DOHH2 (cell line): ENCODE results near the gene SERPINH1.

Experiments
- H3F3A ChIP-seq: fragments of 200-600 bp; sonication (generic), shearing (Covaris generic); 2 replicates; pipeline ENCODE4 v1.6.0; 2016; ENCODE audit warnings: antibody characterized with exemption, mild to moderate bottlenecking; ENCODE audit not compliant: control insufficient read depth, insufficient read depth
- H3K27ac ChIP-seq: fragments of 200-600 bp; sonication (generic); 2 replicates; pipeline ENCODE4 v1.5.1; 2014; ENCODE audit warnings: low read depth, mild to moderate bottlenecking, low read length, moderate library complexity
- H3K27me3 ChIP-seq: fragments of 200-600 bp; sonication (generic); 2 replicates; pipeline ENCODE4 v1.6.1; 2014; ENCODE audit warnings: mild to moderate bottlenecking, low read length, mixed read lengths; ENCODE audit not compliant: control insufficient read depth
- H3K36me3 ChIP-seq: fragments of 200-600 bp; sonication (generic); 2 replicates; pipeline ENCODE4 v1.6.1; 2014; ENCODE audit warnings: mild to moderate bottlenecking, low read length, moderate library complexity, mixed read lengths; ENCODE audit not compliant: control insufficient read depth
- H3K4me1 ChIP-seq: fragments of 200-600 bp; sonication (generic); 2 replicates; pipeline ENCODE4 v1.6.1; 2014; ENCODE audit warnings: mild to moderate bottlenecking, low read length, mixed read lengths; ENCODE audit not compliant: control insufficient read depth
- H3K4me2 ChIP-seq: fragments of 200-600 bp; sonication (generic); 2 replicates; pipeline ENCODE4 v1.6.0; 2014; ENCODE audit warnings: mild to moderate bottlenecking, low read length, moderate library complexity
- H3K4me3 ChIP-seq: fragments of 200-600 bp; sonication (generic); 2 replicates; pipeline ENCODE4 v1.5.1; 2014; ENCODE audit warnings: mild to moderate bottlenecking, low read length, mixed read lengths
- H3K79me2 ChIP-seq: fragments of 200-600 bp; sonication (generic); 2 replicates; pipeline ENCODE4 v1.6.1; 2014; ENCODE audit warnings: mild to moderate bottlenecking, low read length, mixed read lengths; ENCODE audit not compliant: control insufficient read depth
- H3K9me2 ChIP-seq: fragments of 200-600 bp; sonication (generic); replicated peaks from 2 replicates; pipeline ENCODE4 v1.6.1; 2014; ENCODE audit warnings: mild to moderate bottlenecking, low read length, mixed read lengths; ENCODE audit not compliant: control insufficient read depth
- H3K9me3 ChIP-seq: fragments of 200-600 bp; sonication (generic); 2 replicates; pipeline ENCODE4 v1.6.1; 2014; ENCODE audit warnings: antibody characterized with exemption, low read length, mixed read lengths; ENCODE audit not compliant: control insufficient read depth, insufficient read depth
- H4K20me1 ChIP-seq: fragments of 200-600 bp; sonication (generic); 2 replicates; pipeline ENCODE4 v1.6.0; 2014; ENCODE audit warnings: low read depth, mild to moderate bottlenecking, antibody characterized with exemption, low read length, moderate library complexity; ENCODE audit not compliant: control insufficient read depth, insufficient read depth
- EZH2phosphoT487 ChIP-seq: fragments of 200-600 bp; sonication (generic); IDR thresholded peaks from 2 replicates; pipeline ENCODE4 v1.6.1; 2017; ENCODE audit warnings: borderline replicate concordance, mild to moderate bottlenecking, antibody characterized with exemption, low read length, moderate library complexity, mixed read lengths
- TF ChIP-seq, protein P1 (sequence below): fragments of 200-600 bp; sonication (generic); IDR thresholded peaks from one replicate; pipeline ENCODE4 v1.5.1; 2014; ENCODE audit warnings: antibody characterized with exemption, mild to moderate bottlenecking, low read depth, low read length; ENCODE audit not compliant: poor library complexity, severe bottlenecking

The SERPINH1 gene

DNA sequence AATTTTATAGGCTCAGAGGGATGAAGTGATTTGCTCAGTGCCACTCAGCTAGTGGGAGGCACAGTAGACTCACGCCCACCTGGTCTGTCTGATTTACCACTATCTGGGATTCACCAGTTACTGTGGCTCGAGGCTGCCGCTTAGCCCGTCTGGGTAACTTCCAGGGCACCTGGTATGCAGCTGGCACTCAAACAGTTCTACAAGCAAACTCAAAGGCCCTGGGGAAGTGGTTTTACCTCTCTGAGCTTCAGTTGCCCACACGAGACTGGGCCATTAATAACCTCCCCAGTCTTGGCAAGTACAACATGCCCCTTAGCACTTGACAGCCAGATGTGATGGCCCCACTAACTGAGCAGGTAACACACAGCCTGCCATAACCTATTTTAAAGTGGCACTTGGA is 38.9 kb upstream of the SERPINH1 start:
- Histone ChIP-seq H3F3A (no peaks in the 10 kb centered on the region), H3K36me3 (no peaks in the 10 kb centered on the region), H3K4me1 (peaks cover 13% of the 10 kb centered on the region; the same call in 1 of the 2 replicates), H3K9me3 (no peaks in the 10 kb centered on the region), H4K20me1 (no peaks in the 10 kb centered on the region), H3K4me3 (no peak overlapping the region), H3K4me2 (no peak overlapping the region), H3K27ac (no peak overlapping the region), H3K9me2 (no peaks in the 10 kb centered on the region), H3K27me3 (peaks cover 39% of the 10 kb centered on the region), H3K79me2 (no peaks in the 10 kb centered on the region)
- no peak for TF ChIP-seq EZH2phosphoT487
- TF ChIP-seq, protein P1, sequence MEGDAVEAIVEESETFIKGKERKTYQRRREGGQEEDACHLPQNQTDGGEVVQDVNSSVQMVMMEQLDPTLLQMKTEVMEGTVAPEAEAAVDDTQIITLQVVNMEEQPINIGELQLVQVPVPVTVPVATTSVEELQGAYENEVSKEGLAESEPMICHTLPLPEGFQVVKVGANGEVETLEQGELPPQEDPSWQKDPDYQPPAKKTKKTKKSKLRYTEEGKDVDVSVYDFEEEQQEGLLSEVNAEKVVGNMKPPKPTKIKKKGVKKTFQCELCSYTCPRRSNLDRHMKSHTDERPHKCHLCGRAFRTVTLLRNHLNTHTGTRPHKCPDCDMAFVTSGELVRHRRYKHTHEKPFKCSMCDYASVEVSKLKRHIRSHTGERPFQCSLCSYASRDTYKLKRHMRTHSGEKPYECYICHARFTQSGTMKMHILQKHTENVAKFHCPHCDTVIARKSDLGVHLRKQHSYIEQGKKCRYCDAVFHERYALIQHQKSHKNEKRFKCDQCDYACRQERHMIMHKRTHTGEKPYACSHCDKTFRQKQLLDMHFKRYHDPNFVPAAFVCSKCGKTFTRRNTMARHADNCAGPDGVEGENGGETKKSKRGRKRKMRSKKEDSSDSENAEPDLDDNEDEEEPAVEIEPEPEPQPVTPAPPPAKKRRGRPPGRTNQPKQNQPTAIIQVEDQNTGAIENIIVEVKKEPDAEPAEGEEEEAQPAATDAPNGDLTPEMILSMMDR = no peak

DNA sequence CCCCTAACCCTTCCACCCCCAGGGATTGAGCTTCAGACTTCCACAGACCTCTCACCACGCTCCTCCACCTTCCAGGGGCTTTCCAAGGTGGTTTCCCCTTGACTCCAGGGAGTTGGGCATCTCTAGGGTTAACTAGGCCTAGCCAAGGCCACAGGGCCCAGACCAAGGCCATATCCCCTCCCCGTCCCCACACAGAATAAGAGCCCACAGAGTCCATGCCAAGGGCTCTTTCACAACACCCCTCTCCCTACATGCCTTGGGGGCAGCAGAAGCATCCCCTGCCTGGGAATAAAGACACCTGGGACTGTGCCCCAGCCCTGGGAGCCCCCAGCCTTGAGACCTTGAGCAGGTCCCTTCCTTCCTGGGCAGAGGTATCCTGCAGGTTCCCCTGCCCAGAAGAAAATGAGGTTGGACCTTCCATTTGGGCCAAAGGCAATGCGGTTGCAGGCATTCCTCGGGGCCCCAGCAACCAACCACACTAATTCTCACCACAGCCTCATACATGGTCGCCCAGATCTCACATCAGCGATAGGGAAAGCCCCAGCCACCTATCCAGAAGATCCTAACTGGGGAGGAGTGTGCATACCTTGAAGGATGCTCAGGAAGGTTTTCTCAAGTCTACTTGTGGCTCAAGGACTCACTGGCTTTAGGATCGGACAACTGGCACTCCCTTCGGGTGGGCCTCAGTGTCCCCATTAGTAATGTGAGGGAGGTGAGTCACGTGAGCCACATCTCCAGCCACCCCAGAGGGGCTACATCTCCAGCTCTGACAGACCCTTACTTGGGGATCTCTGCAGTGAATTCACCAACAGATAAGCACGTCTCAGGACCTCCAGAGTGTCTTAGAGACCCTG is 38.0 kb upstream of the SERPINH1 start:
- Histone ChIP-seq H3K4me2 (peak overlapping the region; percentile 88), H3F3A (no peaks in the 10 kb centered on the region), H3K9me3 (no peaks in the 10 kb centered on the region), H3K79me2 (no peaks in the 10 kb centered on the region), H3K27ac (no peak overlapping the region), H3K27me3 (peaks cover 47% of the 10 kb centered on the region), H3K36me3 (no peaks in the 10 kb centered on the region), H3K4me3 (peak overlapping the region; percentile 76; the same call in 1 of the 2 replicates), H3K9me2 (no peaks in the 10 kb centered on the region), H4K20me1 (no peaks in the 10 kb centered on the region), H3K4me1 (peaks cover 13% of the 10 kb centered on the region; the same call in 1 of the 2 replicates)
- TF ChIP-seq, protein P1 = no peak
- no peak for TF ChIP-seq EZH2phosphoT487

DNA sequence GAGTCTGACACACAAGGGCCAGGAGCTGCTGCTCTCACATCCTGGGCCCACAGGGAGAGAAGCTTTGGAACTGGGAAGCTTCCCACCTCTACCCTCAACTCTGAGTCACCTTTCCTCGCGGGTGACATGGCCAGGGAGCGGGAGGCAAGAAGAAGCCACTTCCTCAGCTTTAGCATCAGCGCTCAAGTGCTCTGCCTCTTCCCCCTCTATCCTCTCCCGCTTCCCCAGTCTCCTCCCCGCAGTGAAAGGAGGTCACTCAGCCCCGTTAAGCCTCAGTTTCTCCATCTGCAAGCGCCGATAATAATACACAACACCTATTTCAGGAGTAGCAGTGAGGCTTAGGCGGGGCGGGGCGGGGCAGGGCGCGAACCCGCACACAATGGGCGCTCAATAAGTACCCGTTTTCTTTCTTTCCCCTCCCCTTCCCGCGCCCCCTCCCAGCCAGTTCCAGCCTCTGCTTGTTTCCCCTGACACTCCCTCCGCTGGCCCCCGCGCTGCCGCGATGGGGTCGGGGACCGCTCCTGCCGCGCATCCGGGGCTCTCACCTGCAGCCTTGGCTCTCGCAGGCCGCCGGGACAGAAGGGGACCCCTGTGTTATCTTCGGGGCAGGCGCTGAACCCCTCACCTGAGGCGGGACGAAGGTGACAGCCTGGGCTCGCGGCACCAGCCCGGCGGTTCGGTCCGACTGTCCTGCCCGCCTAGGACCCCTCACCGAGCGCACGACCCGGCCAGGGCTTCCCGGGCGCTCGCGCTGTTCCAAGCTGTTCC is 37.2 kb upstream of the SERPINH1 start:
- no peaks in the 10 kb centered on the region for H3K9me3 ChIP-seq
- no peaks in the 10 kb centered on the region for H3K36me3 ChIP-seq
- peak overlapping the region; percentile 88 for H3K4me2 ChIP-seq
- TF ChIP-seq, protein P1 = no peak
- no peak for TF ChIP-seq EZH2phosphoT487
- H3K79me2 ChIP-seq = no peaks in the 10 kb centered on the region
- peaks cover 51% of the 10 kb centered on the region for H3K27me3 ChIP-seq
- H3K27ac ChIP-seq = no peak overlapping the region
- peaks cover 13% of the 10 kb centered on the region; the same call in 1 of the 2 replicates for H3K4me1 ChIP-seq
- H3F3A ChIP-seq = no peaks in the 10 kb centered on the region
- no peaks in the 10 kb centered on the region for H4K20me1 ChIP-seq
- H3K4me3 ChIP-seq = peak overlapping the region; percentile 76
- H3K9me2 ChIP-seq = no peaks in the 10 kb centered on the region
